ENCODE data around the gene ERH. TPM values are rescaled to one million over a fixed set of nuclear protein-coding genes. Genes with fewer than 3 reads are reported as not detected.

Gene ERH
- total and polyA plus RNA-seq, 10 of the 15 experiments (the other 5 are each of a cell fraction or from before 2014, with no cell fraction given), result 255 to 852 (median 382) TPM

DNA sequence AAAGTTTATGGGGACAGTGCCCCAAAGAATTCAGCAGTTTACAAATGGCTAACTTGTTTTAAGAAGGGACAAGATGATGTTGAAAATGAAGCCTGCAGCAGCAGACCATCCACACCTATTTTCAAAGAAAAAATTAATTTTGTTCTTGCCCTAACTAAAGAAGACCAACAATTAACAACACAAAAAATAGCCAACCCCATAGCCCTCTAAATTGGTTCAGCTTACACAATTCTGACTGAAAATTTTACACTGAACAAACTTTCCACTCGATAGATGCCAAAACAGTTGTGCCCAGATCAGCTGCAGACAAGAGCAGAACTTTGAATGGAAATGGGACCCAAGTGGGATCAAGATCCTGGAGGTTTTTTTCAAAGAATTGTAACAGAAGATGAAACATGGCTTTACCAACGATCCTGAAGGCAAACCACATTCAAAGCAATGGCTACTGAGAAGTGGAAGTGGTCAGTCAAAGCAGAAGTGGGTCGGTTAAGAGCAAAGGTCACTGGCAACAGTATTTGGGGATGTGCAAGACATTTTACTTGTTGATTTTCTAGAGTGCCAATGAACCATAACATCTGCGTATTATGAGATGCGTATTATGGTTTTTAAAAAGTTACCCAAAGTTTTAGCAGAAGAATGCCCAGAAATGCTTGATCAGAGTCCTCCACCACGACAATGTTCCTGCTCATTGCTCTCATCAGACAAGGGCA, 30.3 kb upstream of the ERH start:
- peaks cover 10% of the 10 kb centered on the region; the same call in 1 of the 2 replicates for H3K4me1 ChIP-seq (ENCODE audit: control insufficient read depth, insufficient read depth, low read length)
- peak overlapping the region; percentile 4; the same call in 1 of the 2 replicates for H3K27ac ChIP-seq (ENCODE audit: control insufficient read depth, insufficient read depth)
- H2AFZ ChIP-seq (ENCODE audit: control insufficient read depth, low read depth, low read length), result no peak overlapping the region
- BruUV-seq (replicated peaks), result no TSS peak
- intact Hi-C loops (cut with micrococcal nuclease; ENCODE audit: unreplicated experiment) (no loop called here), in situ Hi-C loops (cut with MboI) (no loop called here)
- CTCF ChIA-PET, result interaction anchor here (0.7 to 1.3 kb wide), 5 partner anchors 10 to 146 kb away, joined by 3 to 5 read pairs (median 4); partner anchors contain the start of genes CCDC177, ERH and SLC39A9
- no peaks in the 10 kb centered on the region for H3K27me3 ChIP-seq (replicated peaks in 1 of 2; ENCODE audit: control insufficient read depth in 2 of 2, insufficient read depth in 2 of 2, low read length in 1 of 2)
- POLR2A ChIA-PET, result interaction anchor here (0.7 to 1.3 kb wide), 5 partner anchors 10 to 1232 kb away, joined by 3 to 5 read pairs (median 4); partner anchors contain the start of gene ERH
- RAD21 ChIA-PET (ENCODE audit: unreplicated experiment), result interaction anchor here (1.3 to 1.4 kb wide), 2 partner anchors 31 to 32 kb away, joined by 4 to 5 read pairs; no protein-coding TSS in a partner anchor
- ATAC-seq (peak; percentile 98), FAIRE-seq (peak; percentile 71), DNase-seq (ENCODE audit: low read depth, low spot score) (peak; percentile 60)
- H3K4me2 ChIP-seq (ENCODE audit: control insufficient read depth, insufficient read depth), result peak overlapping the region; percentile 41
- no peak overlapping the region for H3K4me3 ChIP-seq
- no peaks in the 10 kb centered on the region; the same call in none of the 2 replicates for H3K79me2 ChIP-seq (ENCODE audit: control insufficient read depth, insufficient read depth, low read length)
- H3K9ac ChIP-seq (ENCODE audit: control insufficient read depth, insufficient read depth, low read length), result no peak overlapping the region
- H3K9me3 ChIP-seq (replicated peaks; ENCODE audit: control insufficient read depth, insufficient read depth, low read length), result peaks cover 3% of the 10 kb centered on the region; the same call in 2 of the 3 replicates
- no peaks in the 10 kb centered on the region for H4K20me1 ChIP-seq (ENCODE audit: control insufficient read depth, insufficient read depth)
- 18% methylated on average over 6 of the region's 6 CpGs for WGBS (ENCODE audit: insufficient coverage, insufficient replicate concordance, low lambda C conversion rate, missing lambda C conversion rate)
- SMC1A ChIA-PET (ENCODE audit: uncharacterized antibody, unreplicated experiment), result interaction anchor here (0.7 to 2.6 kb wide), 11 partner anchors 9 to 34 kb away, joined by 3 to 8 read pairs (median 5); no protein-coding TSS in a partner anchor
- H3K36me3 ChIP-seq (ENCODE audit: control insufficient read depth in 2 of 2, insufficient read depth in 2 of 2, low read length in 1 of 2), result peaks cover 1 to 26% of the 10 kb centered on the region in 2 experiments; a peak in 3 of 4 replicates
- TF ChIP-seq MEF2A (IDR thresholded peaks at IDR 0.05; ENCODE audit: insufficient read depth, low read depth, low read length) (no peak), NFYB (IDR thresholded peaks at IDR 0.05; ENCODE audit: insufficient read depth, low read depth, low read length) (no peak), STAT3 (IDR thresholded peaks at IDR 0.05; ENCODE audit: low read depth, low read length) (0 out of 2 replicates have a peak, but pooled peaks have one; percentile 35), NR2F1 (conservative IDR thresholded peaks at IDR 0.05) (peak; percentile 97), SPI1 (IDR thresholded peaks at IDR 0.05; ENCODE audit: borderline replicate concordance, insufficient read depth, low read depth, low read length) (peak; percentile 98), MEF2B (IDR thresholded peaks at IDR 0.05; ENCODE audit: partially characterized antibody, poor library complexity, severe bottlenecking) (no peak), IKZF2 (IDR thresholded peaks at IDR 0.05) (peak; percentile 67 to 81; a peak in 3 of 4 replicates), NR2C1 (IDR thresholded peaks at IDR 0.05) (peak; percentile 84), RB1 (IDR thresholded peaks at IDR 0.05; ENCODE audit: borderline replicate concordance) (no peak), IRF4 (IDR thresholded peaks at IDR 0.05; ENCODE audit: low read depth, low read length) (peak; percentile 73)
- TF ChIP-seq, protein P1, sequence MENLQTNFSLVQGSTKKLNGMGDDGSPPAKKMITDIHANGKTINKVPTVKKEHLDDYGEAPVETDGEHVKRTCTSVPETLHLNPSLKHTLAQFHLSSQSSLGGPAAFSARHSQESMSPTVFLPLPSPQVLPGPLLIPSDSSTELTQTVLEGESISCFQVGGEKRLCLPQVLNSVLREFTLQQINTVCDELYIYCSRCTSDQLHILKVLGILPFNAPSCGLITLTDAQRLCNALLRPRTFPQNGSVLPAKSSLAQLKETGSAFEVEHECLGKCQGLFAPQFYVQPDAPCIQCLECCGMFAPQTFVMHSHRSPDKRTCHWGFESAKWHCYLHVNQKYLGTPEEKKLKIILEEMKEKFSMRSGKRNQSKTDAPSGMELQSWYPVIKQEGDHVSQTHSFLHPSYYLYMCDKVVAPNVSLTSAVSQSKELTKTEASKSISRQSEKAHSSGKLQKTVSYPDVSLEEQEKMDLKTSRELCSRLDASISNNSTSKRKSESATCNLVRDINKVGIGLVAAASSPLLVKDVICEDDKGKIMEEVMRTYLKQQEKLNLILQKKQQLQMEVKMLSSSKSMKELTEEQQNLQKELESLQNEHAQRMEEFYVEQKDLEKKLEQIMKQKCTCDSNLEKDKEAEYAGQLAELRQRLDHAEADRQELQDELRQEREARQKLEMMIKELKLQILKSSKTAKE (IDR thresholded peaks at IDR 0.05; ENCODE audit: low read depth, poor library complexity, severe bottlenecking), result peak; percentile 83
- TF ChIP-seq, protein P2, sequence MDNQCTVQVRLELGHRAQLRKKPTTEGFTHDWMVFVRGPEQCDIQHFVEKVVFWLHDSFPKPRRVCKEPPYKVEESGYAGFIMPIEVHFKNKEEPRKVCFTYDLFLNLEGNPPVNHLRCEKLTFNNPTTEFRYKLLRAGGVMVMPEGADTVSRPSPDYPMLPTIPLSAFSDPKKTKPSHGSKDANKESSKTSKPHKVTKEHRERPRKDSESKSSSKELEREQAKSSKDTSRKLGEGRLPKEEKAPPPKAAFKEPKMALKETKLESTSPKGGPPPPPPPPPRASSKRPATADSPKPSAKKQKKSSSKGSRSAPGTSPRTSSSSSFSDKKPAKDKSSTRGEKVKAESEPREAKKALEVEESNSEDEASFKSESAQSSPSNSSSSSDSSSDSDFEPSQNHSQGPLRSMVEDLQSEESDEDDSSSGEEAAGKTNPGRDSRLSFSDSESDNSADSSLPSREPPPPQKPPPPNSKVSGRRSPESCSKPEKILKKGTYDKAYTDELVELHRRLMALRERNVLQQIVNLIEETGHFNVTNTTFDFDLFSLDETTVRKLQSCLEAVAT (IDR thresholded peaks at IDR 0.05), result peak; percentile 68
- TF ChIP-seq, protein P3, sequence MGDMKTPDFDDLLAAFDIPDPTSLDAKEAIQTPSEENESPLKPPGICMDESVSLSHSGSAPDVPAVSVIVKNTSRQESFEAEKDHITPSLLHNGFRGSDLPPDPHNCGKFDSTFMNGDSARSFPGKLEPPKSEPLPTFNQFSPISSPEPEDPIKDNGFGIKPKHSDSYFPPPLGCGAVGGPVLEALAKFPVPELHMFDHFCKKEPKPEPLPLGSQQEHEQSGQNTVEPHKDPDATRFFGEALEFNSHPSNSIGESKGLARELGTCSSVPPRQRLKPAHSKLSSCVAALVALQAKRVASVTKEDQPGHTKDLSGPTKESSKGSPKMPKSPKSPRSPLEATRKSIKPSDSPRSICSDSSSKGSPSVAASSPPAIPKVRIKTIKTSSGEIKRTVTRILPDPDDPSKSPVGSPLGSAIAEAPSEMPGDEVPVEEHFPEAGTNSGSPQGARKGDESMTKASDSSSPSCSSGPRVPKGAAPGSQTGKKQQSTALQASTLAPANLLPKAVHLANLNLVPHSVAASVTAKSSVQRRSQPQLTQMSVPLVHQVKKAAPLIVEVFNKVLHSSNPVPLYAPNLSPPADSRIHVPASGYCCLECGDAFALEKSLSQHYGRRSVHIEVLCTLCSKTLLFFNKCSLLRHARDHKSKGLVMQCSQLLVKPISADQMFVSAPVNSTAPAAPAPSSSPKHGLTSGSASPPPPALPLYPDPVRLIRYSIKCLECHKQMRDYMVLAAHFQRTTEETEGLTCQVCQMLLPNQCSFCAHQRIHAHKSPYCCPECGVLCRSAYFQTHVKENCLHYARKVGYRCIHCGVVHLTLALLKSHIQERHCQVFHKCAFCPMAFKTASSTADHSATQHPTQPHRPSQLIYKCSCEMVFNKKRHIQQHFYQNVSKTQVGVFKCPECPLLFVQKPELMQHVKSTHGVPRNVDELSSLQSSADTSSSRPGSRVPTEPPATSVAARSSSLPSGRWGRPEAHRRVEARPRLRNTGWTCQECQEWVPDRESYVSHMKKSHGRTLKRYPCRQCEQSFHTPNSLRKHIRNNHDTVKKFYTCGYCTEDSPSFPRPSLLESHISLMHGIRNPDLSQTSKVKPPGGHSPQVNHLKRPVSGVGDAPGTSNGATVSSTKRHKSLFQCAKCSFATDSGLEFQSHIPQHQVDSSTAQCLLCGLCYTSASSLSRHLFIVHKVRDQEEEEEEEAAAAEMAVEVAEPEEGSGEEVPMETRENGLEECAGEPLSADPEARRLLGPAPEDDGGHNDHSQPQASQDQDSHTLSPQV (IDR thresholded peaks at IDR 0.05), result no peak
